Sigmoid colon (tissue), 4 donors: Measurements from ENCODE around the gene ELMOD3.

Source experiments
- CTCF ChIP-seq, 4 experiments: fragments of 450-650 bp in 3 of 4; fragments of 200-600 bp in 1 of 4; IDR thresholded peaks; one replicate each; pipeline ENCODE4 v1.5.1; 2016 to 2019; ENCODE audit warnings: antibody characterized with exemption in 4 of 4, mild to moderate bottlenecking in 3 of 4, moderate library complexity in 2 of 4
- POLR2A ChIP-seq, 2 donors: fragments of 450-650 bp; IDR thresholded peaks; one replicate each; pipeline ENCODE4 v1.6.1; 2016; ENCODE audit warnings: antibody characterized with exemption in 2 of 2, mild to moderate bottlenecking in 2 of 2, moderate library complexity in 2 of 2
- POLR2AphosphoS5 ChIP-seq, 4 donors: sonication (generic); formaldehyde crosslinking; IDR thresholded peaks; one replicate each; pipeline ENCODE4 v1.6.1; 2017; ENCODE audit warnings: antibody characterized with exemption in 4 of 4

GRCh38 chr2:85410584-85411404 is 56.2 kb downstream of the ELMOD3 start:
- TF ChIP-seq POLR2AphosphoS5 (IDR thresholded peaks at IDR 0.05) (no peak), CTCF (IDR thresholded peaks at IDR 0.05) (no peak), POLR2A (IDR thresholded peaks at IDR 0.05) (no peak)
